A673 (cell line): ENCODE results near the gene CHRNA3. TPM values are rescaled to one million over a fixed set of nuclear protein-coding genes. Genes with fewer than 3 reads are reported as not detected.

Source experiments
- BruUV-seq: library from RNA; stranded (reverse); fragments of 400-500 nt; replicated peaks from 2 replicates; lab custom pipeline; 2021; lab: Mats Ljungman, UMichigan
- CTCF ChIA-PET: fragments of 300-600 bp; sonication (Branson Sonifier 250); formaldehyde crosslinking; loops from one replicate; lab custom pipeline; 2022; ENCODE audit warnings: antibody characterized with exemption; lab: Charles Lee
- POLR2A ChIA-PET: fragments of 300-600 bp; sonication (Branson Sonifier 250); formaldehyde crosslinking; loops from one replicate; lab custom pipeline; 2022; ENCODE audit warnings: antibody characterized with exemption; ENCODE audit not compliant: low non-redundant PET; lab: Charles Lee
- DNase-seq: peaks from one replicate; pipeline ENCODE4 v3.0.0-alpha.2; 2015; ENCODE audit warnings: low spot score
- H3K27ac ChIP-seq: fragments of 200-600 bp; sonication (generic); 2 replicates; pipeline ENCODE4 v1.5.1; 2016; ENCODE audit warnings: mixed run types, low read depth, mild to moderate bottlenecking, mixed read lengths, antibody characterized with exemption, low read length; ENCODE audit not compliant: poor library complexity, severe bottlenecking
- H3K27me3 ChIP-seq: fragments of 200-600 bp; sonication (generic); replicated peaks from 2 replicates; pipeline ENCODE4 v1.6.1; 2017; ENCODE audit warnings: mixed run types, low read depth, mild to moderate bottlenecking, mixed read lengths, antibody characterized with exemption, low read length; ENCODE audit not compliant: insufficient read depth, poor library complexity
- H3K36me3 ChIP-seq: fragments of 200-600 bp; sonication (generic); 2 replicates; pipeline ENCODE4 v1.6.1; 2016; ENCODE audit warnings: mixed run types, mild to moderate bottlenecking, mixed read lengths, antibody characterized with exemption, low read length; ENCODE audit not compliant: insufficient read depth, poor library complexity, severe bottlenecking
- H3K4me1 ChIP-seq: fragments of 200-600 bp; sonication (generic); 2 replicates; pipeline ENCODE4 v1.6.1; 2017; ENCODE audit warnings: mixed run types, mild to moderate bottlenecking, mixed read lengths, antibody characterized with exemption, low read length; ENCODE audit not compliant: insufficient read depth, poor library complexity, severe bottlenecking
- H3K4me3 ChIP-seq: fragments of 200-600 bp; sonication (generic); 2 replicates; pipeline ENCODE4 v1.5.1; 2016; ENCODE audit warnings: low read depth, mixed run types, mild to moderate bottlenecking, mixed read lengths, low read length; ENCODE audit not compliant: poor library complexity, severe bottlenecking
- H3K9me3 ChIP-seq: fragments of 200-600 bp; sonication (generic); 2 replicates; pipeline ENCODE4 v1.6.1; 2016; ENCODE audit warnings: mixed run types, low read depth, mild to moderate bottlenecking, mixed read lengths, antibody characterized with exemption, low read length; ENCODE audit not compliant: poor library complexity, severe bottlenecking
- CTCF ChIP-seq: fragments of 300-800, 200-600 bp; sonication (generic); conservative IDR thresholded peaks from 2 replicates; pipeline ENCODE4 v1.5.1; 2017; ENCODE audit warnings: low read depth, mild to moderate bottlenecking, antibody characterized with exemption, low read length, moderate library complexity, mixed read lengths
- EZH2 ChIP-seq: fragments of 200-600 bp; sonication (generic); IDR thresholded peaks from 2 replicates; pipeline ENCODE4 v1.6.1; 2017; ENCODE audit warnings: borderline replicate concordance, low read depth, mild to moderate bottlenecking, mixed read lengths, antibody characterized with exemption, low read length; ENCODE audit not compliant: poor library complexity, severe bottlenecking
- intact Hi-C: fragments of 100-400 bp; cut with micrococcal nuclease; formaldehyde crosslinking; loops from one replicate; pipeline ENCODE4 v1.10.0; 2022; ENCODE audit not compliant: unreplicated experiment
- total RNA-seq: library from RNA; stranded (reverse); gene quantifications from 2 replicates; pipeline ENCODE4 v1.2.3, GENCODE V29; 2021

CHRNA3 gene
- total RNA-seq, 1 experiment from 2014 or later: not detected

- Histone ChIP-seq H3K27me3 (no peaks in the 10 kb centered on the region), H3K36me3 (no peaks in the 10 kb centered on the region), H3K27ac (no peak overlapping the region), H3K4me1 (peaks cover 21% of the 10 kb centered on the region), H3K4me3 (no peak overlapping the region), H3K9me3 (no peaks in the 10 kb centered on the region)
- ChIA-PET POLR2A (no interaction called here), CTCF (no interaction called here)
- intact Hi-C loops: loop anchor here (10.0 kb wide), 1 partner anchor 263 kb away; no protein-coding TSS in a partner anchor
- no peak for TF ChIP-seq CTCF
- no peak for TF ChIP-seq EZH2
- BruUV-seq: no TSS peak
- no peak for DNase-seq
Measured at GRCh38 chr15:78567531-78567930, 53.3 kb downstream of the CHRNA3 start.

- no peak for TF ChIP-seq EZH2
- peak; percentile 32 for TF ChIP-seq CTCF
- Histone ChIP-seq H3K27me3 (no peaks in the 10 kb centered on the region), H3K36me3 (no peaks in the 10 kb centered on the region), H3K4me1 (peaks cover 16% of the 10 kb centered on the region), H3K9me3 (no peaks in the 10 kb centered on the region), H3K4me3 (peak overlapping the region; percentile 68), H3K27ac (peak overlapping the region; percentile 51)
- intact Hi-C loops: loop anchor here (10.0 kb wide), 1 partner anchor 261 kb away; no protein-coding TSS in a partner anchor
- BruUV-seq: TSS peak; percentile 55
- peak; percentile 49 for DNase-seq
- ChIA-PET POLR2A (interaction anchor here (0.6 kb wide), 1 partner anchor 24 kb away, joined by 5 read pairs; no protein-coding TSS in a partner anchor), CTCF (interaction anchor here (0.5 to 0.8 kb wide), 4 partner anchors 9 to 293 kb away, joined by 3 to 10 read pairs (median 4); partner anchors contain the start of gene HYKK)
Measured at GRCh38 chr15:78565951-78566774, 54.6 kb downstream of the CHRNA3 start.

GRCh38 chr15:78565097-78565950 lies 55.5 kb downstream of the CHRNA3 start, which contains the start of gene CHRNA5:
Gene CHRNA5 (plus strand): TSS chr15:78565520. CDS start chr15:78565720, 200 bp downstream.
- TF ChIP-seq EZH2 (no peak), CTCF (no peak)
- DNase-seq: peak; percentile 94
- Histone ChIP-seq H3K36me3 (no peaks in the 10 kb centered on the region), H3K27ac (peak within 1 kb of the TSS; percentile 51), H3K27me3 (no peaks in the 10 kb centered on the region), H3K9me3 (no peaks in the 10 kb centered on the region), H3K4me3 (peak within 1 kb of the TSS; percentile 68), H3K4me1 (peaks cover 12% of the 10 kb centered on the region)
- BruUV-seq: no TSS peak
- POLR2A ChIA-PET: interaction anchor here (0.6 kb wide), 2 partner anchors 23 to 235 kb away, joined by 5 read pairs; no protein-coding TSS in a partner anchor
- intact Hi-C loops: loop anchor here (10.0 kb wide), 1 partner anchor 261 kb away; no protein-coding TSS in a partner anchor
- CTCF ChIA-PET: interaction anchor here (0.6 to 0.8 kb wide), 7 partner anchors 11 to 768 kb away, joined by 3 to 10 read pairs (median 5); partner anchors contain the start of gene HYKK
